ENCODE data around the gene G6PC2.

G6PC2 gene

GRCh38 chr2:168949324-168949723, 48.2 kb downstream of the G6PC2 start:
- DNase-seq, result no peak

GRCh38 chr2:168951871-168952270, 50.8 kb downstream of the G6PC2 start:
- no peak for DNase-seq

GRCh38 chr2:168952424-168952823, 51.3 kb downstream of the G6PC2 start:
- no peak for DNase-seq

GRCh38 chr2:168954256-168954655, 53.2 kb downstream of the G6PC2 start:
- no peak for DNase-seq

GRCh38 chr2:168955321-168955720, 54.2 kb downstream of the G6PC2 start:
- DNase-seq, result no peak

- DNase-seq, result no peak
Measured at GRCh38 chr2:168956392-168956791, 55.3 kb downstream of the G6PC2 start.

Measured in kidney glomerular epithelial cell (primary cell).